Activated CD4-positive, alpha-beta T cell treated with anti-CD3 and anti-CD28 coated beads, Interleukin-2, Interleukin-6, amounts not matched to agents 100 ng/mL and 50 ng/mL, durations not matched to agents 16 hours and 8 hours (primary cell): ENCODE measurements around the gene PTCD3.

Experiments
- DNase-seq: peaks from one replicate; pipeline ENCODE4 v3.0.0-alpha.2; 2020

PTCD3 gene

DNA sequence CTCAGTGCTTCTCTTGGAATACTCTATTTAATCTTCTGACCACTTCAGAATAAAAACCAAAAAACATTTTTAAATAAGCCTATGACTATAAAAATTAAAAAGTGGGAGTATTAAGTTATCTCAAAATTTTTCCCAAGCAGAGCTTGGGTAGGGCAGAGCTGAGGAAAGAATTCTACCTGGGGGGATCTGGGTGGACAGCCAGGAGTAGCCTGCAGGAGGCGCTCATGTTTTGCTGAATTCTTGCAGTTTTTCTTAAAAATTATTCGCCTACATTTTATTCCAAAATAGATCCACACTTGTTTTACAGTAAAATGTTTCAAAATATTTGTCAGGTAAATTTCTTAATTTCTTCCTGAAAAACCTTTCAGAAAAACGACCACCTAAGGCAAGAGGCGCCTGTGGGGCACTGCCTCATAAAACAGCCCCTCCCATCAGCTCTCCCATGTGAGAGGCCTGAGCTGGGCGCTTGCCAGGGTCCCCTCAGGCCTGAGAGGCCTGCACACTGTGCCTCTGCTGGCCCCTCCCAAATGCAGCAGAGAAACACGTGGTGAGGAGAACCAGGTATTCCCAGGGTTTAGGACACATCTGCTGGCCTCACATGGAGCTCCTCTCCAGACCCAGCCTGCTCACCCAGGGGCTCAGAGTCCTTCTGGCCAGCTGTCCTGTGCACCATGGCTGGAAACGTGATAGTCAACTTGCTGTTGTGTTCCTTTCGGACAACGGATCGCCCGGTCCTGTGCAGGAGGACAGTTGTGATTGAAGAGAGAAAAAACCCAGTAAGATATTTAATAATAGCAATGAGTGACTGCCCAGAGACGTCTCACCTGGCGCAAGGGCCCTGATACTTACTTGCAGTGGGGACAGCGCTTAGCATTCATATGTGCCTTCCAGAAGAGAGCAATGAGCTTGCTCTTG, 17.8 kb upstream of the PTCD3 start:
- DNase-seq, result no peak

DNA sequence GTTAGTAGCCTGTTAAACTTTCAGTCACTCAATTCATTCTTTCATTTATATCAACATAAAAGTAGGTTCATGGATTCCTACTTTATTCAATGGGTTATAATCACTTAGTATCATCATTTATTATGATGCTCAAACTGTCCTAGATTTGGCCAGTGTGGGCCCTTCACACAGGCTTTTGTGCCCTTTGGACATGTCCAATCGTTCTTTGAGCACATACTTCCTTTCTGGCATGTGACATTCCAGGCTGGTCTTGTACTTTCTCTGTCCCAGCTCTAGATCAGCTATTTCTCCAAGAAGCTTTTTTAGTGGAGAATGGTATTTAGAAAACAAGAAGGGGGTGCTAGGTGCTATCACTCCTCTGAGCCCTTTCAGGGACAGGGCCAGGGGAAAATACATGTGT, 11.8 kb upstream of the PTCD3 start:
- DNase-seq, result no peak

DNA sequence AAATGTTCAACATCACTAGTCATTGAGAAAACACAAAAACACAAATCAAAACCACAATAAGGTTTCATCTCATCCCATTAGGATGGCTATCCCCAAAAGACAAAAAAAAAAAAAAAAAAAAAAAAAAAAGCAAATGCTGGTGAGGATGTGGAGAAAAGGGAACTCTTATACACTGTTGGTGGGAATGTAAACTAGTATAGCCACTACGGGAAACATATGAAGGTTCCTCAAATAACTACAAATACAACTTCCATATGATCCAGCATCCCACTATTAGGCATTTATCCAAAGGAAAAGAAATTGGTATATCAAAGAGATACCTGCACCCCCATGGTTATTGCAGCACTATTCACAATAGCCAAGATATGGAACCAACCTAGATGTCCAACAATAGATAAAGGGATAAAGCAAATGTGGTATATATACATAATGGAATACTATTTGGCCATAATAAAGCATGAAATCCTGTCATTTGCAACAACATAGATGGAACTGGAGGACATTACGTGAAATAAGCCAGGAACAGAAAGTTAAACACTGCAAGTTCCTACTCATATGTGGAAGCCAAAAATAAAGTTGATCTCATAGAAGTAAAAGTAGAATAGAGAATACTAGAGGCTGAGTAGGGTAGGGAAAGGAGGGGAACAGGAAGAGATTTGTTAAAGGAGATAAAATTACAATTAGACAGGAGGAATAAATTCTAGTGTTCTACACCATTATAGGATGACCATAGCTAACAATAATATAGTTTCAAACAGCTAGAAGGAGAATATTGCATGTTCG, 8.7 kb upstream of the PTCD3 start:
- no peak for DNase-seq

DNA sequence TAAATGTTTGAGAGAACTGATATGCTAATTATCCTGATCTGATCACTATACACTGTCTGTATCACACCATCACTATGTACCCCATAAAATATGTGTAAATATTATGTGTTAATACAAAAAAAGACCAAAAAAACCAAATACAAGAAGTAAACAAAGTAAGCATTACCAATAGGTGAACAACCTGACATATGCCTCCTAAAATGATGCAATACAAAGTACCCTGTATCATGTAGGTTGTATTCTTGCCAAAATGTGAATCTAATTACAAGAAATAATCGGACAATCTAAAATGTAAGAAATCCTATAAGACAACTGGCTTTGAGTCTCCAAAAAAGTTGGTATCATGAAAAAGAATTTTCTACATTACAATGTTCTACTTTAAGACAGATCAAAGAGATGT, 8.1 kb upstream of the PTCD3 start:
- DNase-seq, result no peak

DNA sequence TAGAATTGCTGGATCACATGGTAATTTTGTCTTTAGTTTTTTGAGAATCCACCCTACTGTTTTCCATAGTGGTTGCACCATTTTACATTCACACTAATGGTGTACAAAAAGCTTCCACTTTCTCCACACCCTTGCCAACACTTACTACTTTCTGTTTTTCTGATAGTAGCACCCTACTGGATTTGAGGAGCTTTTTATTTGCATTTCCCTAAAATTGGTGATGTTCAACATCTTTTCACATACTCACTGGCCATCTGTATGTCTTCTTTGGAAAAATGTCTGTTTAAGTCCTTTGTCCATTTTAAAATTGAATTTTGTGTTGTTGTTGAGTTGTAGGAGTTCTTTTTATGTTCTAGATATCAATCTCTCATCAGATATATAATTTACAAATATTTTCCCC, 3.9 kb upstream of the PTCD3 start:
- no peak for DNase-seq

DNA sequence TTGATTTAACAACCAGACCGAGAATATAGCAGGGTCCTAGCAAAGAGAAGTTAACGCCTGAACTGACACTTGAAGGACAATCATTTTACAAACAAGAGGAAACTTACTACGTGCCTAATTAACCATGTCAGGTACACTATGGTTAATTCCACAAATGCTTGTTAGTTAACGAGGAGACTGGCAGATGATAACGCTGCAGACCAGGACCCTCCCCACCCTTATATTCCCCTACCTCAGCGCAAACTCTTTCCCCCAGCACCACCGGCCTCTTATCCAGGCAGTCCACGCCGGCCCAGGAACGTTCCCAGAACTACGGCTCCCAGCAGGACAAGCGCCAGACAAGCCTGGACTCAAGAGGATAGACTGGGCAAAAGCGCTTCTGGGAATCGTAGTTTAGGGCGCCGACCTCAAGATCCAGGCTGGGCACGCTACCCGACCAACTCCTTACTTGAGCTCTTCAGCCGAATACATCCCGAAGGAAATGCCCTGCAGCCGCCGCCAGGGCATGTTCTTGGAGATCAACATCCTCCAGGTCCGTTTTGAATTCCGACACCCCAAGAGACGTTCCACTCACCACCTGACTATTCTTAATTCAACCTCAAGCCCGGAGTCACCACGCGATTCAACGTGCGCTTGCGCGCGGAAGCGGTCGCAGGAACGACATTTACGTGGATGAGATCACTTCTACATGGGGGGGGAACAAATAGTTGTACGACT, 625 bp upstream of the PTCD3 start, which contains the start of gene POLR1A:
POLR1A (minus strand) TSS at position 635 of the 717 bp plus-strand sequence; CDS start at position 525, 110 bp downstream.
- DNase-seq, result peak; percentile 91

DNA sequence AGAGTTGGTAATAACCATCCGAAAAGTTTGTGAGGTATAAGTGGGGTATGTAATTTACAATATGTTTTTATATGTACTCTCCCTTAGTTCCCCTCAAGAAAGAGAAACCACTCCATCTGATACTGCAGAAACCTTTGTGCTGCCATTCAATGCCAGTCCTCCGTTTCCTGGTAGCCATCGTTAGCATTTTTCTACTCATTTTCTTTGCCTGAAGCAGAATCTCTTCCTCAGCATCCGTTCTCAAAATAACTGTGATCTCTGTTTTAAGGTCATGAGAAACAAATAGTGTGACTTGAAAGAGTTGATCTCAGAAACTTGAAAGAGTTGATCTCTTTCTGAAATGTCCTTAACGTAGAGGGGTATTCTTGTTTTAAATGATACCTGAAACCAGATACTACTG, 996 bp downstream of the PTCD3 start:
- DNase-seq, result peak; percentile 36

DNA sequence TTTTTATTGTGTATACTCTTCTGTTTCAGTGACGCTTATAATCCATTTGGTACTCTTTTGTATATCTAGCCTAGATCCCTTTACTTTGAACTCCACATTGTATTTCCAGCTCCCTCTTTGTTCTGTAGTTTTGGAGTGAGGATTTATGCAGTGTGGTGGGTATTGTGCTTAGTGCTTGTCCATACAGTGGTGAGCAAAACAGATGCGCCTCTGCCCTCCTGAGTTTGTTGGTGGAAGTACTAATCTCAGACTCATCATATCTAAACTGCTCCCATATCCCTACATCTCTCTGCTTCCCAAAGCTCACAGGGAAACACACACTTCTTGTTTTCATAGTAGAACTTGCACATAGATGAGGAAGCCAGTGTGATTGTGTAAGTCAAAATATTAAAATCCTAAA, 12.1 kb downstream of the PTCD3 start:
- no peak for DNase-seq

DNA sequence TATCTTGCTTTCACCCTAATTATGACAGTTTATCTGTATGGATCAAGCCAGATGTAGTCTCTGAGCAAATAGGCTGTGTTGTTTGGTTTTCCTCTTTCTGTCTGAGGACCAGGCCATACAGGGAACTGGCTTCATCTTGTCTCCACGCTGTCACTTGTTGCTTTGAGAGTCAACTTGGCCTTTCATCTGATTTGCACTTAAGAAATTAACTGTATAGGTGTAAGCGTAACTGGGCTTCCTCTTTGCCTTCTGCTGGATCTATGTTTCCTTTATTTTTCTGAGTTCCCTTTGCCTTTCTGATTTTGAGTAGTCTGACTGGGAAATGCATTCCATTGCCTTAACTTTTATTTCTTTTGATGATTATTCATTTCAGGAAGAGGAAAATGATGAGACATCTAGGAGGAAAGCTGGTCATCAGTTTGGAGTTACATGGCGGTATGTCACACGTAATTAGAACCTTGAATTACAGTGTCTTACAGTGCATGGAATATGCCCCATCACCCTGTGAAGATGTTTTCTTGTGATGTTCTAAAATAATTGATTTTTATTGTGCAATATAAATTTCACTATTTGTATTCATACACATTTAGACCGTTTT, 17.4 kb downstream of the PTCD3 start:
- DNase-seq, result no peak

DNA sequence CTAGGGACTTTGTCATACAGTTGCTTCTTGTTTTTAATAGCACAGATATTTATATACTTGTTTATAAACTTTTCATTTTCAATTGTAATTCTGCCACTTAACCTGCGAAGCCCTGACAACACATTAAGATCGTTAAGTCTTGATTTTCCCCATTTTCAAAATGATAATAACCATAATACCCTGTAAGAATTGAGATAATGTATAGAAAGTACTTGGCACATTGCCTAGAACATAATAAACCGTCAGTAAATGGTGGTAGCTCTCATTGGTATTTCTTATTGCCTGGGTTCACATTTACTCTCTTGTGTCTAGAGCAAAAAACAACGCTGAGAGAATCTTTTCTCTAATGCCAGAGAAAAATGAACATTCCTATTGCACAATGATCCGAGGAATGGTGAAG, 18.6 kb downstream of the PTCD3 start:
- DNase-seq, result no peak

DNA sequence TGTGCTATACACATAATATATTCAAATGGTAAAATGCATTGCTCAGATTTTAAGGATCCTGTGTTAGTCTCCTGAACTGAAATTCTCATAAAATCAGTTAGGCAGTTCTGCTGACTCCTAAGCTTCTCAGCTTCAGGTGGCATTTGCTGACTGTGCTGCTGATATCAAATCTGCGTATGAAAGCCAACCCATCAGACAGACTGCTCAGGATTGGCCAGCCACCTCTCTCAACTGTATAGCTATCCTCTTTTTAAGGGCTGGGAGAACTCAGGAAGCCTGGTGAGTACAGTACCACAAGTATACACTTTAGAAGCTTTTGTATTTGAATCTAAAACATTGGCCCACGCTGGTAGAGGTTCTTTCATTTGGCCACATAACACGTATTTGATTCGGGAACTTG, 28.7 kb downstream of the PTCD3 start:
- no peak for DNase-seq

DNA sequence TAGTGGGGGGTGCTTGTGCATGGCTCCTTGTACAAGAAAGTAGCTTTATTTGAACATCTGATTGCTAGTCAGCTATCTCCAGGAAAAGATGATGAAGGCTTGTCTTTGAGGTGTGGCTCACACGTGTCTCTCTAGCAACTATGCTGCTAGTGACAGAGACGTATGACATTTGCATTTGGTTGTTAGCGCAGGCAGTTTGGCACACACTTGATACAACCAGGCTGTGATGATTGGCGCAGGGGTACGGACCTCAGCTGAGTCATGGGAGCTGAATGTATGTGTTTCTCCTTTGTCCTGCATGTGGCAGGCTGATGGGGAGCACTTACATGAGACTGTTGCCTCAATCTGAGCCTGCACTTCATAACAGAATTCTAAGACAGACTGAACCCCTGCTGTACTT, 29.6 kb downstream of the PTCD3 start:
- no peak for DNase-seq

DNA sequence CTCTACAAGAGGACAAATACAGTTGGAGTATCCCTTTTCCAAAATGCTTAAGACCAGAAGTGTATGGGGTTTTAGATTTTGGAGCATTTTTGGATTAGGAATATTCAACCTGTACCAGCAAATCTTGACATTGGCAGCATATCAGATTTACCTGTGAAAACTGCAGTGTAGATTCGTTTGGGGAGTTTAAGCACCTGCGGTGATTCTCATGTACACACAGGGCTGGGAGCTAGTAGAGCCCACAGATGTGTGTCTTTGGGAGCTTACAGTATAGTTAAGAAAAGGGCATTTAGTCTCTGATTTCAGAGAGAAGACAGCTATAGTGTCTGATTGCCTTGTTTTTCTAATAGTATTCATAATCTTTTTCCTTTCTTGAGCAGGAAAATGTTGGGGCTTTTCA, 30.1 kb downstream of the PTCD3 start:
- DNase-seq, result no peak

DNA sequence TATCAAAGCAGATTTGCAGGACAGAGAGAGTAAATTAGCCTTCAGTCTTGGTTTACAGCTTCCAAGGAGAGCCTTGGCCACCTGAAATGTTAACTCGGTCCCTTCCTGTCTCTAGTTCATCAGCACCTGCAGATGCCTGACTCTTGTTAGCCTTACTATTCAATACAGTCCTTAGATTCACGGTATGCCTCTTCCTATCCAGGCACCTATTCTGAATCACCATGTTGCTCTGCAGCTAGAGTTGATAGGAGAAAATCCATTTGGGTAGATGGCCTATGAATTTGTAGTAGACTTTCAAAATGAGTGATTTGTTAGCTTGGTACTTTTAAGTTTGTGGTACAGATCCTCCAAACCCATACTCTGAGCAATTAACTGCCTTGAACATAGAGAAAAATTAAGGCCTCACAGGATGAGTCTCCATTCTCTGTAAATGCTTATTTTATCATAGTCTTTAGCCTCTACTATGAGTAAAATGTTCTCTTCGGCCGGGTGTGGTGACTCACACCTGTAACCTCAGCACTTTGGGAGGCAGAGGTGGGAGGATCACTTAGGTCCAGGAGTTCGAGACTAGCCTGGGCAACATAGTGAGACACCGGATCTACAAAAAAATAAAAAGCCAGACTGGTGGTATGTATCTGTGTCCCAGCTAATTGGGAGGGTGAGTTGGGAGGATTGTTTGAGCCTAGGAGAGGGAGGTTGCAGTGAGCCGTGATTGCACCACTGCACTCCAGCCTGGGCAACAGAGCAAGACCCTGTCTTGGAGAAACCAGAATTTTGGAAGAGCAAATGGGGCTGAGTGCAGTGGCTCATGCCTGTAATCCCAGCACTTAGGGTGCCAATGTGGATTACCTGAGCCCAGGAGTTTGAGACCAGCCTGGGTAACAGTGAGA, 32.9 kb downstream of the PTCD3 start:
- DNase-seq, result peak; percentile 13

DNA sequence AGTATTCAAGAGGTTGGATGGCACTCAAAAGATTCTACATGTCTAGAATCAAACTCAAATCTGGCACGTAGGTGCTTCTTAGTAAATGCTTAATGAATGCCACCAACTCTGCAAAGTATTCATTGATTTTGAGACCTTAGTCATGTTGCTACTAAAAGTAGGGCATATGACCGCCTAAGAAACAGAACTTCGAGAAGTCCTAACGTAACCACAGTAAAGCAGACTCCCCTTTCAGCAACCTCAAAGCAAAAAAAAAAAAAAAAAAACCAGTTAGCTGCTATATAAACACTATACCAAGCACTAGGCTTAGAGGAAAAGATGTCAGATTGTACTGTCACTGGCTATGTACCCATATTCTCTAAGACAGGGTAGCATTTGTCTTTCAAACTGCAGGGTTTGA, 33.9 kb downstream of the PTCD3 start:
- DNase-seq, result no peak

DNA sequence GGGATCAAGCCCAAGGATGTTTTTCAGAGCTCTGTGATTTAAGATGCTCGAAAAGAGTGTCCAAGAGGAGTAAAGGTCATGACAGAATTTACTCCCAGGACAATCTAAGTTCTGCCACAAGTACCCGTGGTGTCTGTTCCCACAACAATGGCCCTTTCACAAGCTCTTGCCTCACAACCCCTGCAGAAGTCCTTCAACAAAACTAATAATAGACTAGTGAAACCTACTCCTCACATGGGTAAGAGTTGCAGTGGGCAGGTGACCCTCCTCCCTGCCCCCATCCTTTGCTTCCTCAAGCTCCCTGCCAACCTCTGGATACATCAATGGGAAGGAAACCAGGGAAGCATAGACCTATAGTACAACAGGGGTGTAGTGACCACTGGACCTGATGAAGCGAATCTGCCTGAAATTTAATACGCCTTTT, 34.9 kb downstream of the PTCD3 start:
- no peak for DNase-seq

DNA sequence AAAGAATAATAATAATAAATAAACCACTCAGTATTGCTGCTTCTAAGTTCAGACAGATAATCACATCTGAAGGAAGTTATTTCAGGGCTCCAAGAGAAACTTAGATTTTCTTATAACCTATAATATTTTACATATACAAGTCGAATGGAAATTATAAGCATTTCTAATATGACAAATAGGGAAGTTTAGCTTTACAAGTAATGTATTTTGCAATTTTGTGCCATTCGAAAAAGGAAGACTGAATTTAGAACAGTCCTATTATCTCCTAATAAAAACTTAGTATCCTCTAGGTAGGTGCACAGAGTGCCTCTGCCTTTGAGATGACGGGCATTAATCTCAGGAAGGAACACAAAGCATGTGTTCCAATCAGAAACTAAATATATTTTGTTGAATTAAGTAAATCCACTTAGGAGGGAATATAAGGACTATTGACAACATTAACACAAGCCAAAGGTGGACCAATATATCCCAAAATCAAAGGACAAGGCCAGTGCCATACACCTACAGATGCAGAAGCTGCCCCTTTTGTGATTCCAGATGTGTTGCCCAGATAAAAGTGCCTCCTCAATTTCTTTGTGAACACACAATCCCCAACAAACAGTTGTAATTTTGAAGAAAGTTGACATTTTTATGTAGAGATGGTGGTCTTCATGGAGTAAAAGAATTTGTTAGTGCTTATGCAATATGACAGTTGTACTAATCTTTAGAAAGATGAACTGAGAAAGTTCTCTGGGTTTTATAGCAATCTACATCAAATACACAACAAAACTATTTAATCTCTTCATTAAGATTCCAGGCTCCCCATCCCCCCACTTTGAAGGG, 36.6 kb downstream of the PTCD3 start:
- DNase-seq, result no peak

DNA sequence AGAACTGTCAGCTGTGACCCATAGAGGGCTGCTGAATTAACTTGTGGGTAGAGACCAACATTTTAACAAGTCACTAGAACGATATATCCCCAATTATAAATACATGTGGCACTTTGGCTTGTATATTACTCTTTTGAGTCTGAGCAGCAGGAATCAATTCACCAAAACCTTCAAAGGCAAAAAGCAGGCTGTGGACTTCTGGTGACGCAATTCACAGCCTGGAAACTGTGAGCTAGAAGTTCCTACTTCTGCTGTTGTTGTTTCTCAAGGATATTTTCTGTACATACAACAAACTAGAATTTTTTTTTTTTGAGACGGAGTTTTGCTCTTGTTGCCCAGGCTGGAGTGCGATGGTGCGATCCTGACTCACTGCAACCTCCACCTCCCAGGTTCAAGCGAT, 37.3 kb downstream of the PTCD3 start:
- DNase-seq, result no peak

DNA sequence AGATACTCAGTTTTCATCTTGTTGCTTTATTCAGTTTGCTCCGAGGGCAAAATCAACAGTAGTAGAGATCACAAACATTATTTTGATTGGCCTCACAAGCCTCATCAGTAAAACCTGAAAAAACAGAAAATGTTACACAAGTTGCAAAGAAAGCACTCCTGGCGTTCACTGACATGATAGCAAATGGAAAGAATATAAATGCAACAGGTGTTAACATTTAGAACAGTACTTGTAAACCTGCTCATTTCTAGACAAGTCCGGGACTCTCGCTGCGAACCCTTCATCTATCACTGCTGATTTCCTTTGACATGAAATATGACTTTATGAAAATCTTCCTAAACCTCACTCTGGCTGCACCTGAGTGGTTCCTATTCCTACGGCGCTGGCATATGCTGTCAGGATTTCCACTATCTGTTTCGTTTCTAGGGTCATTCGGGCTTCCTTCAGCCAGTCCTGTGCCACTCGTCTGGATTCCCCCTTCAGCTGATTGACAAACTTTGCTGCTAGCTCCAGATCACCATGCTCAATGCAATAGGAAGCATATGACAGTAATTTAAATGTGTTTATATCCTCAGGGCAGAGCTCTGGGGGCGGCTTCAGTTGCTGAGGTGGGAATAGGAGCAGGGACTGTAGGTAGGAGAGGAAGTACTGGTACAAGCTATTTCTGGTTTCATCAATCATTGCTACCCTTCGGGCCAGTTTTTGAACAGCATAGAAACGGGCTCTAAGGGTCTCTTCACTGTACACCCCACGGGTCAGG, 38.1 kb downstream of the PTCD3 start:
- DNase-seq, result no peak

DNA sequence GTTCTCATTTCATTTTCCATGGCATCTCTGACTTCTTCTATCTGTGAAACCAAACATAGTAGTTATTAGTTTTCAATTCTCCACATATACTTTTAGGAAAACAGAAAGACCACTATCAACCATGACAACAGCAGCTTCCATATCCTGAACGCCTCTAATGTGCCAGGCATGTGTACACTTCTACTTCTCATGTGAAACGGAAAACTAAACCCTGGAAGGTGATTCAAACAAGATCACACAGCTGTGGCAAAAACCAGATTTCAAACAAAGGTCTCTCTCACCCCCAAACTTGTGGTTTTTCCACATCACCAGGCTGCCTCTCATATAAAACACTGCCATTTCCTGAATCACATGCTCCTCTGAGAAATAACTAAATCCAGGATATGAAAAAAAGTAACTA, 41.8 kb downstream of the PTCD3 start:
- DNase-seq, result no peak
